ENCODE measurements around the gene RNF126. TPM values are rescaled to one million over a fixed set of nuclear protein-coding genes. Genes with fewer than 3 reads are reported as not detected.
"Not testable (repeated sequence)": the region's sequence is repeated elsewhere in the genome, so short reads cannot be mapped to it uniquely, and the experiment has no call there.

The RNF126 gene
- total RNA-seq, 1 experiment from 2014 or later: 119 TPM

GRCh38 chr19:622666-623065 lies 40.3 kb downstream of the RNF126 start:
- Histone ChIP-seq H3K4me3 (ENCODE audit: insufficient read depth, low read depth, low read length) (no peak overlapping the region), H3K36me3 (replicated peaks; ENCODE audit: control insufficient read depth, insufficient read depth, low read length) (peaks cover 7% of the 10 kb centered on the region), H3K27me3 (ENCODE audit: control insufficient read depth, insufficient read depth, low read length) (no peaks in the 10 kb centered on the region)
- DNase-seq: no peak

- no peak for DNase-seq
- H3K36me3 ChIP-seq (replicated peaks; ENCODE audit: control insufficient read depth, insufficient read depth, low read length): peaks cover 7% of the 10 kb centered on the region
- no peaks in the 10 kb centered on the region for H3K27me3 ChIP-seq (ENCODE audit: control insufficient read depth, insufficient read depth, low read length)
Measured at GRCh38 chr19:621819-622218, 41.2 kb downstream of the RNF126 start.

GRCh38 chr19:621191-621590 lies 41.8 kb downstream of the RNF126 start:
- H3K27me3 ChIP-seq (ENCODE audit: control insufficient read depth, insufficient read depth, low read length); H3K4me3 ChIP-seq (ENCODE audit: insufficient read depth, low read depth, low read length); H3K36me3 ChIP-seq (replicated peaks; ENCODE audit: control insufficient read depth, insufficient read depth, low read length); DNase-seq: not testable (repeated sequence)

More at GRCh38 chr19:621819-622218, 41.2 kb downstream of the RNF126 start:
- no peak overlapping the region for H3K4me3 ChIP-seq (ENCODE audit: insufficient read depth, low read depth, low read length)

GRCh38 chr19:620166-620862 lies 42.7 kb downstream of the RNF126 start:
- Histone ChIP-seq H3K27me3 (ENCODE audit: control insufficient read depth, insufficient read depth, low read length) (no peaks in the 10 kb centered on the region), H3K4me3 (ENCODE audit: insufficient read depth, low read depth, low read length) (no peak overlapping the region), H3K36me3 (replicated peaks; ENCODE audit: control insufficient read depth, insufficient read depth, low read length) (peaks cover 7% of the 10 kb centered on the region)
- DNase-seq: no peak

DNA sequence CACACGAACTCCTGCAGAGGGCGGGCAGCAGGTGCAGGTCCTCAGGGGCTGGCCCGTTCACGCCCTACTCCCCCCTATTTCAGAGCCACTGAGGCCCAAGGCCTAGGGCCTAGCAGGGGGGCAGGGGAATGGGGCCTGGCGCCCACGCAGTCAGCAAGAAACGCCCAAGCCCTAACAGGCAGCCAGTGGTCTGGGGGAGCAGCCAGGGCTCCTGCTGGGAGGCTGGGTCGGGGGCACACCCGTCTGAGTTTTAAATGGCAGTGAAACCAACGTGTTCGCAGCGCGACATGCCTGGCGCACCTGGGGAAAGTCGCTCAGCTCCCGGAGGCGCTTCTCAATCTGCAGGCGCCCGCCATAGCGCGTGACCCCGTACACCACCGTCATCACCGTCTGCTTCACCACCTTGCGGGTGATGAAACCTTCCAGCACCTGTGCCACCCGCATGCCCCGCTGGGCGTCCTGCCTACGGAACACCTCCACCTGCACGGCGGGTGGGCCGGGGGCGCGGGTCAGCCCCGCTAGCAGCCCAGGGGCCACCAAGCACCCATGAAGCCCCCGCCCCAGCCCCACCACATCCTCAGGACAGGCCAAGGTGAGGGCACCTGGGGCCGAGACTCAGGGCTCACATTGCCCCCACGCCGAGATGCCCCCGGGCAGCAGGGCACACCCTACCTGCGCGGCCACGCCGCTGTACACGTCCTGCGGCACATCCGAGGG lies 43.6 kb downstream of the RNF126 start:
- peaks cover 5% of the 10 kb centered on the region for H3K36me3 ChIP-seq (replicated peaks; ENCODE audit: control insufficient read depth, insufficient read depth, low read length)
- no peak for DNase-seq

DNA sequence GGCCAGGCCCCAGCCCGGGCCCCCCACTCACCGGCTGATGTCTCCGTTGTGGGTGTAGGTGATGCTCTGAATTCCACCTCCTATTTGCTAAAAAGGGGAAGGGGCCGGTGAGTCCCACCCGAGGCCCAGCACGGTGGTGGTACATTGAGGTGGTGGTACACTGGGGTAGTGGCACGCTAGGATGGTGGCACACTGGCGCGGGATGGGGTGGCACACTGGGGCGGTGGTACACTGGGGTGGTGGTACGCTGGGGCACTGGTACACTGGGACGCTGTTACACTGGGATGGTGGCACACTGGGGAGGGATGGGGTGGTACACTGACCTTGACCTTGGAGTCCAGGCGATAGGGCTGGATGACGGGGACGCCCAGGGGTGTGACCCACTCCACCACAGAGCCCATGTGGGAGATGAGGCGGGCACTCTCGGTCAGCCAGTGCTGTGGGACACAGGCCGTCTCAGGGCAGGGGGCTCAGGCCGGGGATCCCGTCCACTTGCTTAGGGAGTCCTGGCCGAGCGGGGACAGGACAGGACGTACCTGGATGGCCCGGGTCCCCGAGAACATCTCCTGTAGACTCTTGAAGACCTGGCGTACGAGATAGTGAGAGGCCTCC lies 44.2 kb downstream of the RNF126 start:
- DNase-seq: no peak
- H3K4me3 ChIP-seq (ENCODE audit: insufficient read depth, low read depth, low read length): no peak overlapping the region
- no peaks in the 10 kb centered on the region for H3K27me3 ChIP-seq (ENCODE audit: control insufficient read depth, insufficient read depth, low read length)
- H3K36me3 ChIP-seq (replicated peaks; ENCODE audit: control insufficient read depth, insufficient read depth, low read length): peaks cover 5% of the 10 kb centered on the region

More for the DNA sequence above, 43.6 kb downstream of the RNF126 start:
- Histone ChIP-seq H3K27me3 (ENCODE audit: control insufficient read depth, insufficient read depth, low read length) (no peaks in the 10 kb centered on the region), H3K4me3 (ENCODE audit: insufficient read depth, low read depth, low read length) (no peak overlapping the region)

DNA sequence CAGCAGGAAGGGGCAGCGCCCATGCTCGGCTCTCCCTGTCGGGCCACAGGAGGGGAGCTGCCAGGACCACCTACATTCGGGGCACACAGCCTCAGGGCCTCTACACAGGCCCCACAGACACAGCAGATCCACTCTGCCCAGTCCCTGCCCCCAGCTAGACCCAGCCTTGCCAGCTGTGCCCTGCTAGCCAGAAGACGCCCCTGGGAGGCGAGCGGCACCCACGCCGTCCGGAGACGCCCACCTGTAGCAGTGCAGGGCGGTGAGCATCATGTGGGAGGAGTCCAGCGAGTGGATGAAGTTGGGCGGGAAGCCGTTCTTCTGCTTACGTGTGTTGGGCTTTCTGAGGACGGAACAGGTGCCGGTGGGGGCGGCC lies 44.8 kb downstream of the RNF126 start:
- DNase-seq: no peak
- Histone ChIP-seq H3K27me3 (ENCODE audit: control insufficient read depth, insufficient read depth, low read length) (no peaks in the 10 kb centered on the region), H3K4me3 (ENCODE audit: insufficient read depth, low read depth, low read length) (no peak overlapping the region), H3K36me3 (replicated peaks; ENCODE audit: control insufficient read depth, insufficient read depth, low read length) (peaks cover 5% of the 10 kb centered on the region)

GRCh38 chr19:617551-618246 lies 45.3 kb downstream of the RNF126 start:
- DNase-seq: no peak
- H3K4me3 ChIP-seq (ENCODE audit: insufficient read depth, low read depth, low read length): no peak overlapping the region
- no peaks in the 10 kb centered on the region for H3K27me3 ChIP-seq (ENCODE audit: control insufficient read depth, insufficient read depth, low read length)
- H3K36me3 ChIP-seq (replicated peaks; ENCODE audit: control insufficient read depth, insufficient read depth, low read length): peaks cover 5% of the 10 kb centered on the region

DNA sequence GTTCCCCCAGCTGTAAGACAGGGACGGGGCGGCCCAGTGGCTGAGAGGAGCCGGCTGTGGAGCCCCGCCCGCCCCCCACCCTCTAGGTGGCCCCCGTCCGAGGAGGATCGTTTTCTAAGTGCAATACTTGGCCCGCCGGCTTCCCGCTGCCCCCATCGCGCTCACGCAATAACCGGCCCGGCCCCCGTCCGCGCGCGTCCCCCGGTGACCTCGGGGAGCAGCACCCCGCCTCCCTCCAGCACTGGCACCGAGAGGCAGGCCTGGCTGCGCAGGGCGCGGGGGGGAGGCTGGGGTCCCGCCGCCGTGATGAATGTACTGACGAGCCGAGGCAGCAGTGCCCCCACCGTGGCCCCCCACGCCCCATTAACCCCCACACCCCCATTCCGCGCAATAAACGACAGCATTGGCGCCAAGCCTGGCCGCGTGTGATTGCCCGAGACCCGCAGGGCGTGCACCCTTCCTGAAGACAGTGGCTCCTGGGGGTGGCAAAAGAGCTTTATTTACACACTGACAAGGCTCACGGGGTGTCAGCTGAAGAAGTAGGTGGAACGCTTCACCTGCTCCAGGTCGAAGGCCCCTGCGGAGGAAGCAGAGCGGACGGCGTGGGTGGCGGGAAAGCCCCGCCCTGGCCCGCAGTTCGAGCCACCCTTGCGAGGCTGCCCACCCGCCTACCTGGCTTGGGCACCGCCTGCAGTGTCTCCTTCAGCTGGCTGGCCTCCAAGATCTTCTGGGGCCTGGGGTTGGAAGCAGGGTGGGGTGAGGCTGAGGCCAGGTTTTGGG lies 46.1 kb downstream of the RNF126 start:
- H3K36me3 ChIP-seq (replicated peaks; ENCODE audit: control insufficient read depth, insufficient read depth, low read length): peaks cover 5% of the 10 kb centered on the region
- DNase-seq: no peak
- H3K27me3 ChIP-seq (ENCODE audit: control insufficient read depth, insufficient read depth, low read length): no peaks in the 10 kb centered on the region
- no peak overlapping the region for H3K4me3 ChIP-seq (ENCODE audit: insufficient read depth, low read depth, low read length)

GRCh38 chr19:616062-616700 lies 46.8 kb downstream of the RNF126 start:
- Histone ChIP-seq H3K4me3 (ENCODE audit: insufficient read depth, low read depth, low read length) (no peak overlapping the region), H3K27me3 (ENCODE audit: control insufficient read depth, insufficient read depth, low read length) (no peaks in the 10 kb centered on the region), H3K36me3 (replicated peaks; ENCODE audit: control insufficient read depth, insufficient read depth, low read length) (peaks cover 5% of the 10 kb centered on the region)
- DNase-seq: peak; percentile 85

GRCh38 chr19:615619-616018 lies 47.4 kb downstream of the RNF126 start:
- Histone ChIP-seq H3K36me3 (replicated peaks; ENCODE audit: control insufficient read depth, insufficient read depth, low read length) (peaks cover 5% of the 10 kb centered on the region), H3K4me3 (ENCODE audit: insufficient read depth, low read depth, low read length) (no peak overlapping the region), H3K27me3 (ENCODE audit: control insufficient read depth, insufficient read depth, low read length) (no peaks in the 10 kb centered on the region)
- no peak for DNase-seq

- peaks cover 5% of the 10 kb centered on the region for H3K36me3 ChIP-seq (replicated peaks; ENCODE audit: control insufficient read depth, insufficient read depth, low read length)
- DNase-seq: no peak
- H3K4me3 ChIP-seq (ENCODE audit: insufficient read depth, low read depth, low read length): no peak overlapping the region
- no peaks in the 10 kb centered on the region for H3K27me3 ChIP-seq (ENCODE audit: control insufficient read depth, insufficient read depth, low read length)
Measured at GRCh38 chr19:613732-614567, 49.1 kb downstream of the RNF126 start.

DNA sequence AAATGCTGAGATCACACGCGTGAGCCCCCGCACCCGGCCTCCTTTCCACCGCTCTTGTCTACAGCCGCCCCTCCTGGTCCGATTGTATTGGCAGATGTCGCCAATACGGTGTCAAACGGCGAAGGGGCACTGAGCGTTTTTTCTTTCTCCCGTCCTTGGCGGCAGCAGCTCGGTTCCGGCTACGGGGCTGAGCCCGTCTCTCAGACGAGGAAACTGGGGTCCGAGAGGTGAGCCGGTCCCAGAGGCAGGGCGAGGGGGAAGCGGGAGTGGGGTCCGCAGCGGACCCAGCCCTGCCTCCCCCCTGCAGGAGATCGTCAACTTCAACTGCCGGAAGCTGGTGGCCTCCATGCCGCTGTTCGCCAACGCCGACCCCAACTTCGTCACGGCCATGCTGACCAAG lies 50.1 kb downstream of the RNF126 start:
- Histone ChIP-seq H3K4me3 (ENCODE audit: insufficient read depth, low read depth, low read length) (no peak overlapping the region), H3K27me3 (ENCODE audit: control insufficient read depth, insufficient read depth, low read length) (no peaks in the 10 kb centered on the region), H3K36me3 (replicated peaks; ENCODE audit: control insufficient read depth, insufficient read depth, low read length) (peaks cover 1% of the 10 kb centered on the region; the same call in 1 of the 2 replicates)
- no peak for DNase-seq
